Choroid plexus epithelial cell (primary cell): ENCODE measurements around the gene CD109.
"Not testable (repeated sequence)": the region's sequence is repeated elsewhere in the genome, so short reads cannot be mapped to it uniquely, and the experiment has no call there.

Experiments used
- DNase-seq: peaks from one replicate; pipeline ENCODE4 v3.0.0-alpha.2; 2010; ENCODE audit warnings: low read depth
- H3K4me3 ChIP-seq: 2 replicates; pipeline ENCODE4 v1.5.1; 2011; ENCODE audit warnings: low read depth, mild to moderate bottlenecking, control low read depth, low read length, moderate library complexity
- CTCF ChIP-seq: conservative IDR thresholded peaks from 2 replicates; pipeline ENCODE4 v1.5.1; 2011; ENCODE audit warnings: low read depth, mild to moderate bottlenecking, control low read depth, inconsistent platforms, low read length, moderate library complexity

Gene CD109

GRCh38 chr6:73803562-73804241 is 107.7 kb downstream of the CD109 start:
- H3K4me3 ChIP-seq, result no peak overlapping the region
- peak; percentile 75 for TF ChIP-seq CTCF
- peak; percentile 97 for DNase-seq

- DNase-seq, H3K4me3 ChIP-seq: not testable (repeated sequence)
Observed at GRCh38 chr6:73805221-73805620, 109.2 kb downstream of the CD109 start.

- not testable (repeated sequence) for H3K4me3 ChIP-seq, DNase-seq
Observed at GRCh38 chr6:73805982-73806381, 110.0 kb downstream of the CD109 start.

GRCh38 chr6:73811706-73812105 is 115.7 kb downstream of the CD109 start:
- no peak for TF ChIP-seq CTCF
- no peak overlapping the region for H3K4me3 ChIP-seq
- no peak for DNase-seq

GRCh38 chr6:73817253-73817652 is 121.2 kb downstream of the CD109 start:
- DNase-seq, result no peak
- TF ChIP-seq CTCF, result no peak
- no peak overlapping the region for H3K4me3 ChIP-seq

DNA sequence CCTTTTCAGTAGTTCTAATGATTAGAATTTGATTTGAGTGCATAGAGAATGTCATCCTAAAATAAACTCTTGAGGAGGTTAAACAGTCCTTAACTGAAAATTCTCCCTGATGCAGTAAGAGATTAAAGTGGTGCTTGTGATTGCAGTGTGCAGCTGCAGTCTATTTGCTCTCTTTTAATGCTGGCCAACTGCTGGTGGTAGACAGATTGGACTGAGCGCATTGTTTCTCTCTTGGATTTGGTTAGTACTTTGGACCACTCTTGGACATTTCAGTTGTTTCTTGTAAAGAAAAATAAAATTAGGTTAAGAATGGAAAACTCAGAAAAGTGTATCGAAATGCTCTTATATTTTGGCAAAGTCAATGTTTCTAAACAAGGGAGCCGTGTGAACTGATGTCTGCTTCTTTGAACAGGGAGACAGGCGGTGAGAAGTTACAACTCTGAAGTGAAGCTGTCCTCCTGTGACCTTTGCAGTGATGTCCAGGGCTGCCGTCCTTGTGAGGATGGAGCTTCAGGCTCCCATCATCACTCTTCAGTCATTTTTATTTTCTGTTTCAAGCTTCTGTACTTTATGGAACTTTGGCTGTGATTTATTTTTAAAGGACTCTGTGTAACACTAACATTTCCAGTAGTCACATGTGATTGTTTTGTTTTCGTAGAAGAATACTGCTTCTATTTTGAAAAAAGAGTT is 127.2 kb downstream of the CD109 start:
- H3K4me3 ChIP-seq, result no peak overlapping the region
- no peak for DNase-seq
- TF ChIP-seq CTCF, result no peak

GRCh38 chr6:73823832-73824231 is 127.8 kb downstream of the CD109 start:
- no peak overlapping the region for H3K4me3 ChIP-seq
- DNase-seq, result no peak
- TF ChIP-seq CTCF, result peak; percentile 18

DNA sequence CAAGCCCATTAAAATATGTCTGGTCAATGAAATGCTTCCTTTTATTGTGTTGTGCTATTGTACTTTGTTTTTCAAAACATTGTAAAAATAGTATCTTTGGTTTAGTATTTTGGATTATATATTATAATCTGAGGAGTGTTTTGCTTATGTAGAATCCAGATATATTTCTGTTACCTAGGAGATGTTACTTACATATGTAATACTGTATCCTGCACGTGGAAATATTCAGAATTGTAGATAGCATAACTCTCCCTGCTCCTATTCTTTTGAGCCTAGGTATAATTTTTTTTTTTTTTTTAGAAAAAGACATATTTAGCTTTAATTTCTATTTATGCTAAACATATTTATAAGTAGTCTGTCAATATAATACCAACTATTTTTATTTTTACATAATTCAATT is 130.6 kb downstream of the CD109 start:
- H3K4me3 ChIP-seq, result no peak overlapping the region
- no peak for DNase-seq
- no peak for TF ChIP-seq CTCF
